GM13977 (cell line): ENCODE measurements around the gene ATP1A2.

Source experiments
- DNase-seq: peaks from one replicate; pipeline ENCODE4 v3.0.0; 2012; ENCODE audit warnings: low spot score
- CTCF ChIP-seq: IDR thresholded peaks from 2 replicates; pipeline ENCODE4 v1.5.1; 2012; ENCODE audit warnings: mild to moderate bottlenecking, control low read depth; ENCODE audit not compliant: insufficient read depth; ENCODE audit errors: extremely low read depth, missing control alignments
- in situ Hi-C: fragments of 300-500 bp; cut with MboI; formaldehyde crosslinking; loops from one replicate; pipeline ENCODE4 v1.12.0; 2022; ENCODE audit warnings: low sequenced_read_pairs, low pct_unique_long_range_greater_than_20kb, mixed read lengths, inconsistent platforms; ENCODE audit not compliant: unreplicated experiment

ATP1A2 gene

GRCh38 chr1:160116283-160117147, 956 bp downstream of the ATP1A2 start:
- no peak for DNase-seq
- in situ Hi-C loops, result no loop called here
- no peak for TF ChIP-seq CTCF

- in situ Hi-C loops, result no loop called here
- TF ChIP-seq CTCF, result no peak
- no peak for DNase-seq
Observed at GRCh38 chr1:160117300-160117699, 1.7 kb downstream of the ATP1A2 start.

DNA sequence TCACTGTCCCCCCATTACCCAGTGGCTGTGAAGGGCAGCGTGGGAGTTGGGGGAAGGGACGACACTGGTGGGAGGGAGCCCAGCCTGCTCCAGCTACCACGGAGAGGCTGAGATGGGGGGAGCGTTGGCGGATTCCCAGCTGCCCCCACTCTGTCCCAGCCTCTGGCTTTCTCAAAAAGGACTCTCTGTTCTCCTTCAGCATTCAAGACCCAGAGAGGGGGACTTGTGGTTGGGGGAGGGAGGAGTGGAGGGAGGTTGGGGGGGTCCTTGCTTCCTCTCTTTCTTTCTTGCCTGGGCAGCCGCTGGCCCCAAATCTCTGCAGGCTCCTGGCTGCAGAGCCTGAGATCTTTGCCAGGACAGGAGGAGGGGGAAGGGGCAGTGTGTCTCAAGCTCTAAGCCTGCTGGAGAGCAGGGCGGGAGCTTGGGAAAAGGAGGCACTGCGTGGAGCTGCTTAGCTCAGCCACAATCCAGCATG, 2.2 kb downstream of the ATP1A2 start:
- in situ Hi-C loops, result no loop called here
- no peak for DNase-seq
- no peak for TF ChIP-seq CTCF

DNA sequence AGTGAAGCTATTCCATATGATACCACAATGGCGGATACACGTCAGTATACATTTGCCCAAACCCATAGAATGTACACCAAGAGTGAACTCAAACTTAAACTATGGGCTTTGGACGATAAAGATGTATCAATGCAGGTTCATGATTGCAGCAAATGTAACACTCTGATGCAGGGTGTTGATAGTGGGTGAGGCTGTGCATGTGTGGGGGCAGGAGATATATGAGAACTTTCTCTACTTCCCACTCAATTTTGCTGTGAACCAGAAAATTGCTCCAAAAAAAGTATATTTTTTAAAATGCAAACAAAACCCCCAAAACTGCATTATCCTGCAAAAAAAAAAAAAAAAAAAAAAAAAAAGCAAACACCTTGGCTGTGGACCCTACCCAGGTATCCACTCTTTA, 3.4 kb downstream of the ATP1A2 start:
- DNase-seq, result no peak
- no peak for TF ChIP-seq CTCF
- in situ Hi-C loops, result no loop called here

DNA sequence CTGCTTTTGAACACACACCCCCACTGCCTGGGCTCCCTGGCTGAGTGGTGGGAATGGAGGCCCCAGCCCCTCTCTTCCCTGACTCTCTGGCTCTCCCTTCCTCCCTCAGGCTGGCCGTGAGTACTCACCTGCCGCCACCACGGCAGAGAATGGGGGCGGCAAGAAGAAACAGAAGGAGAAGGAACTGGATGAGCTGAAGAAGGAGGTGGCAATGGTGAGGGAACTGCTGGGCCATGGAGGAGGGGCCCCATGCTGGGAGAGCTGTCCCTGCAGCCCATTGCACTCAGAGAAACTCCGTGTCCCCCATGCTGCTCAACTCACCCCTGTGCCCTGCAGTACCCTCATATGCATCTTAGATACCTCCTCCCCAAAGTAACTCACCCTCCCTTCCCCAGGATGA, 5.2 kb downstream of the ATP1A2 start:
- no peak for TF ChIP-seq CTCF

DNA sequence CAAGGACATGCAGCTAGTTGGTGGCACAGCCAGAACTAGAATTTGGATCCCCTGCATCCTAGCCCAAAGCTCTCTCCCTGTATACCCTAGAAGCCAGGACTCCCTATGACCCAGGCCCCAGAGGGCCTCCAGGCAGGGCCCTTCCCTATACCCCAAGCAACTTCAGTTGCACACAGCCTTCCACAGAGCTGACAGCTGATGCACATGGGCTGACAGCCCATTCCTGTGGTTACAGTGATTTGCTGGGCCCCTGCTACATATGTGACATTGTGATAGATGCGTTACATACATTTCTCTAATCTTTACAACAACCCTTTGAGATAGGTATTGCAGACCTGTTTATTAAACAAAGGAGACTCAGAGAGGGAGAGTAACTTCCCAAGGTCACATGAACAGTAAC, 5.8 kb downstream of the ATP1A2 start:
- in situ Hi-C loops, result no loop called here
- DNase-seq, result no peak
- no peak for TF ChIP-seq CTCF

More for the DNA sequence above, 5.2 kb downstream of the ATP1A2 start:
- in situ Hi-C loops, result no loop called here
- no peak for DNase-seq
